PC-9 (cell line): Measurements from ENCODE around the gene RCAN1.

Experiments
- EZH2 ChIP-seq: fragments of 200-600 bp; sonication (generic); IDR thresholded peaks from 2 replicates; pipeline ENCODE4 v1.8.0; 2017; ENCODE audit warnings: antibody characterized with exemption, low read depth
- TF ChIP-seq, protein P1 (sequence below): fragments of 200-600 bp; sonication (generic); conservative IDR thresholded peaks from 2 replicates; pipeline ENCODE4 v1.6.1; 2017; ENCODE audit warnings: mixed run types, antibody characterized with exemption, mild to moderate bottlenecking, moderate library complexity

GRCh38 chr21:34565238-34565637 lies 49.7 kb downstream of the RCAN1 start:
- TF ChIP-seq, protein P1, sequence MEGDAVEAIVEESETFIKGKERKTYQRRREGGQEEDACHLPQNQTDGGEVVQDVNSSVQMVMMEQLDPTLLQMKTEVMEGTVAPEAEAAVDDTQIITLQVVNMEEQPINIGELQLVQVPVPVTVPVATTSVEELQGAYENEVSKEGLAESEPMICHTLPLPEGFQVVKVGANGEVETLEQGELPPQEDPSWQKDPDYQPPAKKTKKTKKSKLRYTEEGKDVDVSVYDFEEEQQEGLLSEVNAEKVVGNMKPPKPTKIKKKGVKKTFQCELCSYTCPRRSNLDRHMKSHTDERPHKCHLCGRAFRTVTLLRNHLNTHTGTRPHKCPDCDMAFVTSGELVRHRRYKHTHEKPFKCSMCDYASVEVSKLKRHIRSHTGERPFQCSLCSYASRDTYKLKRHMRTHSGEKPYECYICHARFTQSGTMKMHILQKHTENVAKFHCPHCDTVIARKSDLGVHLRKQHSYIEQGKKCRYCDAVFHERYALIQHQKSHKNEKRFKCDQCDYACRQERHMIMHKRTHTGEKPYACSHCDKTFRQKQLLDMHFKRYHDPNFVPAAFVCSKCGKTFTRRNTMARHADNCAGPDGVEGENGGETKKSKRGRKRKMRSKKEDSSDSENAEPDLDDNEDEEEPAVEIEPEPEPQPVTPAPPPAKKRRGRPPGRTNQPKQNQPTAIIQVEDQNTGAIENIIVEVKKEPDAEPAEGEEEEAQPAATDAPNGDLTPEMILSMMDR, result no peak
- TF ChIP-seq EZH2, result no peak
